Glomerular endothelial cell (primary cell): ENCODE results near the gene LACTB. TPM values are rescaled to one million over a fixed set of nuclear protein-coding genes. Genes with fewer than 3 reads are reported as not detected.
A peak's percentile ranks its signal among the peaks of the same experiment; 100 is the strongest.

Experiments
- DNase-seq: peaks from one replicate; pipeline ENCODE4 v3.0.0-alpha.2; 2011; ENCODE audit warnings: low read depth, low spot score; ENCODE audit errors: extremely low read depth
- total RNA-seq: library from RNA; depleted of rRNA; stranded (reverse); fragments of >200 nt; gene quantifications from 2 replicates; pipeline ENCODE4 v1.2.3, GENCODE V29; 2015

The LACTB gene
- total RNA-seq, 1 donor from 2014 or later, result 24.7 TPM

GRCh38 chr15:63122002-63122875, 578 bp downstream of the LACTB start:
- DNase-seq, result no peak

GRCh38 chr15:63124506-63124905, 2.8 kb downstream of the LACTB start:
- no peak for DNase-seq

GRCh38 chr15:63126726-63127125, 5.1 kb downstream of the LACTB start:
- DNase-seq, result no peak

GRCh38 chr15:63133786-63134185, 12.1 kb downstream of the LACTB start:
- DNase-seq, result no peak

- no peak for DNase-seq
Measured at GRCh38 chr15:63134245-63134985, 12.8 kb downstream of the LACTB start.

GRCh38 chr15:63135281-63135680, 13.6 kb downstream of the LACTB start:
- DNase-seq, result no peak

GRCh38 chr15:63135804-63136203, 14.1 kb downstream of the LACTB start:
- peak; percentile 86 for DNase-seq

GRCh38 chr15:63136742-63137141, 15.1 kb downstream of the LACTB start:
- DNase-seq, result no peak

- DNase-seq, result no peak
Measured at GRCh38 chr15:63140936-63141335, 19.3 kb downstream of the LACTB start.

GRCh38 chr15:63145426-63145825, 23.8 kb downstream of the LACTB start:
- DNase-seq, result no peak

- DNase-seq, result no peak
Measured at GRCh38 chr15:63146684-63147083, 25.0 kb downstream of the LACTB start.

- no peak for DNase-seq
Measured at GRCh38 chr15:63151665-63152064, 30.0 kb downstream of the LACTB start.

- DNase-seq, result no peak
Measured at GRCh38 chr15:63155486-63155885, 33.8 kb downstream of the LACTB start.

- DNase-seq, result no peak
Measured at GRCh38 chr15:63156086-63156710, 34.5 kb downstream of the LACTB start.

- no peak for DNase-seq
Measured at GRCh38 chr15:63156755-63157117, 35.1 kb downstream of the LACTB start.

GRCh38 chr15:63157118-63157843, 35.6 kb downstream of the LACTB start, which contains the start of gene RPS27L:
RPS27L (minus strand) TSS chr15:63157477; CDS start chr15:63157405, 72 bp downstream.
- DNase-seq, result peak; percentile 61

GRCh38 chr15:63157891-63158431, 36.3 kb downstream of the LACTB start:
- DNase-seq, result no peak

GRCh38 chr15:63160638-63161037, 39.0 kb downstream of the LACTB start:
- no peak for DNase-seq

- no peak for DNase-seq
Measured at GRCh38 chr15:63163217-63163616, 41.6 kb downstream of the LACTB start.

GRCh38 chr15:63165166-63165859, 43.7 kb downstream of the LACTB start:
- DNase-seq, result no peak
